PC-9 (cell line): ENCODE measurements around the gene C9orf85.

Experiments used
- EZH2 ChIP-seq: fragments of 200-600 bp; sonication (generic); IDR thresholded peaks from 2 replicates; pipeline ENCODE4 v1.8.0; 2017; ENCODE audit warnings: antibody characterized with exemption, low read depth
- TF ChIP-seq, protein P1 (sequence below): fragments of 200-600 bp; sonication (generic); conservative IDR thresholded peaks from 2 replicates; pipeline ENCODE4 v1.6.1; 2017; ENCODE audit warnings: mixed run types, antibody characterized with exemption, mild to moderate bottlenecking, moderate library complexity

DNA sequence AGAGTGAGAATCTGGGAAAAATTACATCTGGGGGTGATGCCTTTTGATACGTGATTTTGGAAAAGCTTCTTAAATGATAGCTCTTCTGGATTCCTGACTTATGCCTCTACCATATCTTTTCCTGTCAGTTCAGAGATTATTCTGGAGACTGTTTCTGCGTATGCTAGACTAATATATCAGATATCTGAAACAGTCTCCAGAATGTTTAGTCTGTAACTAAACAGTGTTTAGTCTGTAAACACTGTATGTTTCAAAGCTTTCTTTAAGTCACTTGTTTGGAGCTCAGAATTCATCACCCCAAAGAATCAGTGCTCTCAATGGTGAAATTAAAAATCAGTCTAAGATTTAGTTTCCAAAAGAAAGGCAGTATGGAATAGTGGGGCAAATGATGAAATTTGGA, 19.7 kb downstream of the C9orf85 start:
- TF ChIP-seq, protein P1, sequence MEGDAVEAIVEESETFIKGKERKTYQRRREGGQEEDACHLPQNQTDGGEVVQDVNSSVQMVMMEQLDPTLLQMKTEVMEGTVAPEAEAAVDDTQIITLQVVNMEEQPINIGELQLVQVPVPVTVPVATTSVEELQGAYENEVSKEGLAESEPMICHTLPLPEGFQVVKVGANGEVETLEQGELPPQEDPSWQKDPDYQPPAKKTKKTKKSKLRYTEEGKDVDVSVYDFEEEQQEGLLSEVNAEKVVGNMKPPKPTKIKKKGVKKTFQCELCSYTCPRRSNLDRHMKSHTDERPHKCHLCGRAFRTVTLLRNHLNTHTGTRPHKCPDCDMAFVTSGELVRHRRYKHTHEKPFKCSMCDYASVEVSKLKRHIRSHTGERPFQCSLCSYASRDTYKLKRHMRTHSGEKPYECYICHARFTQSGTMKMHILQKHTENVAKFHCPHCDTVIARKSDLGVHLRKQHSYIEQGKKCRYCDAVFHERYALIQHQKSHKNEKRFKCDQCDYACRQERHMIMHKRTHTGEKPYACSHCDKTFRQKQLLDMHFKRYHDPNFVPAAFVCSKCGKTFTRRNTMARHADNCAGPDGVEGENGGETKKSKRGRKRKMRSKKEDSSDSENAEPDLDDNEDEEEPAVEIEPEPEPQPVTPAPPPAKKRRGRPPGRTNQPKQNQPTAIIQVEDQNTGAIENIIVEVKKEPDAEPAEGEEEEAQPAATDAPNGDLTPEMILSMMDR, result no peak
- TF ChIP-seq EZH2, result no peak
